Urothelium cell line (cell line): ENCODE results near the gene NKAIN4.

Experiments used
- DNase-seq: peaks from one replicate; pipeline ENCODE4 v3.0.0; 2011; ENCODE audit warnings: low spot score, mixed read lengths
- FAIRE-seq: peaks from 2 replicates; lab custom pipeline; 2011; peaks lifted over from hg19 to GRCh38; lab: Jason Lieb, UNC

Gene NKAIN4

GRCh38 chr20:63240004-63240403 lies 14.3 kb downstream of the NKAIN4 start:
- no peak for FAIRE-seq

GRCh38 chr20:63239431-63239830 lies 14.8 kb downstream of the NKAIN4 start:
- DNase-seq (no peak), FAIRE-seq (peak; percentile 53)

More at GRCh38 chr20:63240004-63240403, 14.3 kb downstream of the NKAIN4 start:
- DNase-seq = no peak

GRCh38 chr20:63238514-63239125 lies 15.6 kb downstream of the NKAIN4 start:
- peak; percentile 93 for FAIRE-seq

GRCh38 chr20:63238031-63238430 lies 16.2 kb downstream of the NKAIN4 start:
- DNase-seq (no peak), FAIRE-seq (no peak)

More at GRCh38 chr20:63238514-63239125, 15.6 kb downstream of the NKAIN4 start:
- DNase-seq = no peak

GRCh38 chr20:63236116-63236837 lies 18.0 kb downstream of the NKAIN4 start:
- FAIRE-seq = peak; percentile 81
- no peak for DNase-seq

GRCh38 chr20:63235399-63235983 lies 18.8 kb downstream of the NKAIN4 start, which contains the start of gene BIRC7:
Gene BIRC7 (plus strand): TSS chr20:63235905. CDS start chr20:63236097, 192 bp downstream.
- FAIRE-seq (peak; percentile 90), DNase-seq (no peak)

GRCh38 chr20:63234693-63235398 lies 19.4 kb downstream of the NKAIN4 start:
- FAIRE-seq (peak; percentile 81), DNase-seq (no peak)

- peak; percentile 92 for FAIRE-seq
- no peak for DNase-seq
Observed at GRCh38 chr20:63233924-63234323, 20.3 kb downstream of the NKAIN4 start.

- FAIRE-seq = no peak
Observed at GRCh38 chr20:63233061-63233344, 21.3 kb downstream of the NKAIN4 start.

GRCh38 chr20:63232235-63233060 lies 21.8 kb downstream of the NKAIN4 start:
- DNase-seq = peak; percentile 91
- peak; percentile 97 for FAIRE-seq

More at GRCh38 chr20:63233061-63233344, 21.3 kb downstream of the NKAIN4 start:
- DNase-seq = no peak

- no peak for DNase-seq
- peak; percentile 37 for FAIRE-seq
Observed at GRCh38 chr20:63230800-63231268, 23.4 kb downstream of the NKAIN4 start.

GRCh38 chr20:63228806-63229205 lies 25.5 kb downstream of the NKAIN4 start:
- FAIRE-seq (no peak), DNase-seq (no peak)

GRCh38 chr20:63227260-63227659 lies 27.0 kb downstream of the NKAIN4 start:
- no peak for FAIRE-seq

GRCh38 chr20:63226042-63226943 lies 28.0 kb downstream of the NKAIN4 start:
- FAIRE-seq (peak; percentile 93), DNase-seq (peak; percentile 80)

More at GRCh38 chr20:63227260-63227659, 27.0 kb downstream of the NKAIN4 start:
- no peak for DNase-seq

GRCh38 chr20:63225082-63225454 lies 29.2 kb downstream of the NKAIN4 start:
- FAIRE-seq = peak; percentile 70
- no peak for DNase-seq

GRCh38 chr20:63224412-63225081 lies 29.7 kb downstream of the NKAIN4 start:
- DNase-seq = peak; percentile 97
- FAIRE-seq = peak; percentile 98

GRCh38 chr20:63223826-63224207 lies 30.4 kb downstream of the NKAIN4 start:
- FAIRE-seq (peak; percentile 61), DNase-seq (no peak)

- FAIRE-seq (peak; percentile 85), DNase-seq (peak; percentile 80)
Observed at GRCh38 chr20:63223121-63223825, 31.0 kb downstream of the NKAIN4 start.
